ENCODE measurements around the gene COL17A1. TPM values are rescaled to one million over a fixed set of nuclear protein-coding genes. Genes with fewer than 3 reads are reported as not detected.
A peak's percentile ranks its signal among the peaks of the same experiment; 100 is the strongest.

The COL17A1 gene
- total RNA-seq, 1 experiment from 2014 or later, result 0.26 TPM

DNA sequence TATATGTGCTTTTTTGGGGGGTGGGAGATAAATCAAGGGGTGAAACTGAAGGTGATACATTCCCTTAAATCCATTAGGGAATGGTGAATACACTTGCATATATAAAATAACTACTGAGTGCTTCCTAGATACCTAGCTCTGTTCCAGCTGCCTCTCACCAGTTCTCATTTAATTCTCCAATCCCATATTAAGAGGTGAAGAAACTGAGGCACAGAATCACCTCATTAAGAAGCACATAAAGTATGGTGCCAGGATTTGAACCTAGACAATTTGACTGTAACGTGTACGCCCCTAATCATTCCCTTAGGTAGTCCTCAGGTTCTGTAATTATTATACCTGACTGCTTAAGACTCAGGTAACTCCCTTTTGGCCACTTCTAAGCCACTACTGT lies 34.8 kb upstream of the COL17A1 start:
- POLR2A ChIA-PET, result interaction anchor here (0.6 to 1.0 kb wide), 10 partner anchors 9 to 722 kb away, joined by 3 to 19 read pairs (median 5); no protein-coding TSS in a partner anchor
- ATAC-seq (no peak), DNase-seq (ENCODE audit: low read depth, low spot score) (no peak)
- intact Hi-C loops (cut with micrococcal nuclease; ENCODE audit: unreplicated experiment), result loop anchor here (5.0 kb wide), 1 partner anchor 73 kb away; no protein-coding TSS in a partner anchor
- Histone ChIP-seq H3K36me3 (ENCODE audit: control insufficient read depth, insufficient read depth, low read length) (no peaks in the 10 kb centered on the region), H3K27me3 (ENCODE audit: control insufficient read depth, insufficient read depth, low read length) (no peaks in the 10 kb centered on the region), H3K9me3 (ENCODE audit: control insufficient read depth, insufficient read depth, low read depth, low read length) (no peaks in the 10 kb centered on the region), H3K4me3 (ENCODE audit: low read depth in 2 of 2, low read length in 2 of 2) (peak overlapping the region; percentile 83 to 89), H3K4me1 (ENCODE audit: control insufficient read depth, insufficient read depth, low read length) (peaks cover 24% of the 10 kb centered on the region), H3K27ac (ENCODE audit: low read length) (peak overlapping the region; percentile 91)
- BruUV-seq (replicated peaks), result no TSS peak
- in situ Hi-C loops (cut with HindIII; ENCODE audit: low pct_unique_long_range_greater_than_20kb, low sequenced_read_pairs), result no loop called here
- no peak for TF ChIP-seq CTCF (IDR thresholded peaks at IDR 0.05)
- TF ChIP-seq REST (IDR thresholded peaks at IDR 0.05; ENCODE audit: insufficient read depth in 1 of 2, low read depth in 2 of 2, low read length in 1 of 2), result no peak
- TF ChIP-seq SIN3A (IDR thresholded peaks at IDR 0.05; ENCODE audit: borderline replicate concordance, insufficient read depth, low read depth, low read length), result no peak
- no peak for TF ChIP-seq POLR2AphosphoS5 (IDR thresholded peaks at IDR 0.05; ENCODE audit: low read depth, low read length)
- TF ChIP-seq TCF7L2 (IDR thresholded peaks at IDR 0.05; ENCODE audit: low read depth, low read length), result no peak
- CTCF ChIA-PET, result interaction anchor here (0.7 to 0.8 kb wide), 4 partner anchors 56 to 225 kb away, joined by 4 to 11 read pairs (median 5); no protein-coding TSS in a partner anchor

GRCh38 chr10:104119996-104120395 lies 34.3 kb upstream of the COL17A1 start:
- Histone ChIP-seq H3K4me1 (ENCODE audit: control insufficient read depth, insufficient read depth, low read length) (peaks cover 24% of the 10 kb centered on the region), H3K9me3 (ENCODE audit: control insufficient read depth, insufficient read depth, low read depth, low read length) (no peaks in the 10 kb centered on the region), H3K4me3 (ENCODE audit: low read depth in 2 of 2, low read length in 2 of 2) (no peak overlapping the region), H3K27me3 (ENCODE audit: control insufficient read depth, insufficient read depth, low read length) (no peaks in the 10 kb centered on the region), H3K36me3 (ENCODE audit: control insufficient read depth, insufficient read depth, low read length) (no peaks in the 10 kb centered on the region), H3K27ac (ENCODE audit: low read length) (peak overlapping the region; percentile 91)
- DNase-seq (ENCODE audit: low read depth, low spot score) (no peak), ATAC-seq (no peak)
- BruUV-seq (replicated peaks), result no TSS peak
- ChIA-PET CTCF (no interaction called here), POLR2A (interaction anchor here (0.6 kb wide), 2 partner anchors 11 to 226 kb away, joined by 4 to 10 read pairs; no protein-coding TSS in a partner anchor)
- TF ChIP-seq REST (IDR thresholded peaks at IDR 0.05; ENCODE audit: insufficient read depth in 1 of 2, low read depth in 2 of 2, low read length in 1 of 2), result no peak
- TF ChIP-seq POLR2AphosphoS5 (IDR thresholded peaks at IDR 0.05; ENCODE audit: low read depth, low read length), result no peak
- no peak for TF ChIP-seq TCF7L2 (IDR thresholded peaks at IDR 0.05; ENCODE audit: low read depth, low read length)
- intact Hi-C loops (cut with micrococcal nuclease; ENCODE audit: unreplicated experiment), result loop anchor here (5.0 kb wide), 1 partner anchor 73 kb away; no protein-coding TSS in a partner anchor
- in situ Hi-C loops (cut with HindIII; ENCODE audit: low pct_unique_long_range_greater_than_20kb, low sequenced_read_pairs), result no loop called here

All from Panc1 (cell line).